Endothelial cell of umbilical vein (primary cell): ENCODE data around the gene AKAP11. TPM values are rescaled to one million over a fixed set of nuclear protein-coding genes. Genes with fewer than 3 reads are reported as not detected.

Experiments
- BruUV-seq: library from RNA; stranded (reverse); fragments of 400-500 nt; replicated peaks from 2 replicates; lab custom pipeline; 2021; lab: Mats Ljungman, UMichigan
- CTCF ChIA-PET: fragments of 300-600, 350-600 bp; sonication (Branson Sonifier 250); formaldehyde crosslinking; loops from one replicate; lab custom pipeline; 2021; ENCODE audit warnings: antibody characterized with exemption, inconsistent platforms; lab: Charles Lee
- POLR2A ChIA-PET: fragments of 300-600, 350-600 bp; sonication (Branson Sonifier 250); formaldehyde crosslinking; loops from one replicate; lab custom pipeline; 2021; ENCODE audit warnings: antibody characterized with exemption, inconsistent platforms; lab: Charles Lee
- DNase-seq: peaks from one replicate; pipeline ENCODE4 v3.0.0-alpha.2; 2011; ENCODE audit warnings: low read depth, low spot score
- FAIRE-seq: peaks from 2 replicates; lab custom pipeline; 2011; peaks lifted over from hg19 to GRCh38; lab: Jason Lieb, UNC
- H2AFZ ChIP-seq: 2 replicates; pipeline ENCODE4 v1.6.0; 2012; ENCODE audit warnings: low read depth, low read length, control low read depth, inconsistent platforms
- H3K27ac ChIP-seq: 2 replicates; pipeline ENCODE4 v1.5.1; 2011; ENCODE audit warnings: low read depth, mild to moderate bottlenecking, control low read depth, low read length, moderate library complexity; ENCODE audit not compliant: insufficient read depth
- H3K27me3 ChIP-seq, 2 experiments: 2 replicates each; pipeline versions ENCODE4 v1.6.0 to v1.6.1; 2011; ENCODE audit warnings: low read length in 2 of 2, mixed read lengths in 1 of 2; ENCODE audit not compliant: control insufficient read depth in 2 of 2, insufficient read depth in 2 of 2
- H3K36me3 ChIP-seq, 2 experiments: 2 replicates in 1 of 2; 3 replicates in 1 of 2; pipeline ENCODE4 v1.5.1; 2011; ENCODE audit warnings: low read length in 2 of 2, mild to moderate bottlenecking in 1 of 2, moderate library complexity in 1 of 2; ENCODE audit not compliant: control insufficient read depth in 2 of 2, insufficient read depth in 2 of 2; ENCODE audit errors: extremely low read depth in 1 of 2
- H3K4me1 ChIP-seq: 3 replicates; pipeline ENCODE4 v1.5.1; 2011; ENCODE audit warnings: mild to moderate bottlenecking, low read length; ENCODE audit not compliant: control insufficient read depth, insufficient read depth; ENCODE audit errors: extremely low read depth
- H3K4me2 ChIP-seq: 2 replicates; pipeline ENCODE4 v1.6.1; 2011; ENCODE audit warnings: low read length, control low read depth, mixed read lengths; ENCODE audit not compliant: insufficient read depth
- H3K4me3 ChIP-seq, 3 experiments: fragments of 200-600 bp in 1 of 3; sonication (generic), shearing (Covaris generic) in 1 of 3; replicated peaks in 1 of 3; 2 replicates each; pipeline ENCODE4 v1.5.1; 2011 to 2016; ENCODE audit warnings: control low read depth in 3 of 3, low read length in 3 of 3, mild to moderate bottlenecking in 2 of 3, inconsistent platforms in 1 of 3, low read depth in 1 of 3, moderate library complexity in 1 of 3; ENCODE audit not compliant: insufficient read depth in 1 of 3
- H3K79me2 ChIP-seq: 2 replicates; pipeline ENCODE4 v1.6.0; 2012; ENCODE audit warnings: low read length, inconsistent platforms; ENCODE audit not compliant: control insufficient read depth, insufficient read depth
- H3K9ac ChIP-seq: replicated peaks from 2 replicates; pipeline ENCODE3; 2011; ENCODE audit warnings: low read length, control low read depth; ENCODE audit not compliant: insufficient read depth; ENCODE audit errors: extremely low read depth
- H3K9me1 ChIP-seq: replicated peaks from 3 replicates; pipeline ENCODE4 v1.6.0; 2011; ENCODE audit warnings: mild to moderate bottlenecking, low read length; ENCODE audit not compliant: control insufficient read depth, insufficient read depth; ENCODE audit errors: extremely low read depth
- H3K9me3 ChIP-seq: replicated peaks from 2 replicates; pipeline ENCODE4 v1.5.1; 2012; ENCODE audit warnings: low read length, inconsistent platforms; ENCODE audit not compliant: control insufficient read depth, insufficient read depth
- H4K20me1 ChIP-seq: replicated peaks from 2 replicates; pipeline ENCODE3; 2011; ENCODE audit warnings: mild to moderate bottlenecking, low read length; ENCODE audit not compliant: control insufficient read depth, insufficient read depth; ENCODE audit errors: extremely low read depth
- EZH2 ChIP-seq: IDR thresholded peaks from 2 replicates; pipeline ENCODE4 v1.6.1; 2012; ENCODE audit warnings: borderline replicate concordance, low read depth, mild to moderate bottlenecking, moderate library complexity, low read length, inconsistent platforms; ENCODE audit not compliant: severe bottlenecking
- FOS ChIP-seq: IDR thresholded peaks from 2 replicates; pipeline ENCODE4 v1.6.1; 2011; ENCODE audit warnings: mild to moderate bottlenecking, low read length, moderate library complexity, borderline replicate concordance; ENCODE audit not compliant: insufficient read depth
- GATA2 ChIP-seq: IDR thresholded peaks from 2 replicates; pipeline ENCODE4 v1.7.0; 2011; ENCODE audit warnings: low read depth, mild to moderate bottlenecking, moderate library complexity, mixed read lengths, low read length; ENCODE audit not compliant: insufficient read length, insufficient read depth
- JUN ChIP-seq: IDR thresholded peaks from 2 replicates; pipeline ENCODE4 v1.6.1; 2011; ENCODE audit warnings: borderline replicate concordance, low read depth; ENCODE audit not compliant: insufficient read length, insufficient read depth
- MYC ChIP-seq: IDR thresholded peaks from one replicate; pipeline ENCODE4 v1.6.1; 2011; ENCODE audit warnings: mild to moderate bottlenecking, low read depth, low read length
- POLR2A ChIP-seq: IDR thresholded peaks from 2 replicates; pipeline ENCODE4 v1.6.1; 2012; ENCODE audit warnings: low read depth, mild to moderate bottlenecking, control low read depth, low read length
- POLR2AphosphoS5 ChIP-seq: IDR thresholded peaks from 2 replicates; pipeline ENCODE4 v1.6.1; 2012; ENCODE audit warnings: low read depth, mild to moderate bottlenecking, control low read depth, low read length, moderate library complexity; ENCODE audit not compliant: insufficient read depth
- dilution Hi-C: fragments of 300-500 bp; cut with MboI; formaldehyde crosslinking; loops from one replicate; pipeline ENCODE4 v1.15.0; 2019; ENCODE audit warnings: low sequenced_read_pairs; ENCODE audit not compliant: extremely low pct_ligation_motif_present
- intact Hi-C: fragments of 100-400 bp; cut with micrococcal nuclease; formaldehyde crosslinking; loops from one replicate; pipeline ENCODE4 v1.10.0; 2022
- polyA plus RNA-seq, 4 experiments: library from polyadenylated mRNA; depleted of rRNA in 3 of 4; stranded (reverse) in 3 of 4; unstranded in 1 of 4; fragments of >200 nt; gene quantifications; 2 replicates each; pipeline versions ENCODE4 v1.2.1 to v1.2.3, GENCODE V29; 2011 to 2012; ENCODE audit warnings: missing spikeins in 1 of 4
- total RNA-seq: library from RNA; stranded (reverse); gene quantifications from 2 replicates; pipeline ENCODE4 v1.2.3, GENCODE V29; 2021
- TF ChIP-seq, protein P1 (sequence below), 2 donors: IDR thresholded peaks; 1 replicate in 1 of 2; 2 replicates in 1 of 2; pipeline ENCODE4 v1.5.1; 2011; ENCODE audit warnings: low read length in 2 of 2, mild to moderate bottlenecking in 2 of 2, moderate library complexity in 2 of 2, control low read depth in 1 of 2, inconsistent platforms in 1 of 2, low read depth in 1 of 2; ENCODE audit not compliant: insufficient read depth in 1 of 2; ENCODE audit errors: extremely low read depth in 1 of 2
- TF ChIP-seq, protein P2 (sequence below): IDR thresholded peaks from 2 replicates; pipeline ENCODE4 v1.6.1; 2011; ENCODE audit not compliant: insufficient read depth, insufficient read length

The AKAP11 gene
- total and polyA plus RNA-seq, 2 donors (not counting 3 experiments of a cell fraction or from before 2014, with no cell fraction given) = 4.9 to 20.2 TPM

- H3K4me1 ChIP-seq = no peaks in the 10 kb centered on the region
These were observed 66.1 kb downstream of the AKAP11 start for GRCh38 chr13:42337808-42338600.

GRCh38 chr13:42345367-42345766 lies 73.4 kb downstream of the AKAP11 start:
- Histone ChIP-seq H3K9me3 (no peaks in the 10 kb centered on the region), H3K4me3 (no peak overlapping the region), H3K27me3 (peaks cover 11 to 12% of the 10 kb centered on the region in 2 experiments), H3K9ac (no peak overlapping the region), H4K20me1 (no peaks in the 10 kb centered on the region), H3K4me1 (no peaks in the 10 kb centered on the region), H2AFZ (no peak overlapping the region), H3K79me2 (no peaks in the 10 kb centered on the region), H3K4me2 (no peak overlapping the region), H3K27ac (no peak overlapping the region), H3K9me1 (no peaks in the 10 kb centered on the region), H3K36me3 (no peaks in the 10 kb centered on the region)
- dilution Hi-C loops = no loop called here
- BruUV-seq = no TSS peak
- TF ChIP-seq MYC = no peak
- no peak for TF ChIP-seq POLR2A
- no peak for TF ChIP-seq EZH2
- no peak for TF ChIP-seq GATA2
- TF ChIP-seq, protein P1, sequence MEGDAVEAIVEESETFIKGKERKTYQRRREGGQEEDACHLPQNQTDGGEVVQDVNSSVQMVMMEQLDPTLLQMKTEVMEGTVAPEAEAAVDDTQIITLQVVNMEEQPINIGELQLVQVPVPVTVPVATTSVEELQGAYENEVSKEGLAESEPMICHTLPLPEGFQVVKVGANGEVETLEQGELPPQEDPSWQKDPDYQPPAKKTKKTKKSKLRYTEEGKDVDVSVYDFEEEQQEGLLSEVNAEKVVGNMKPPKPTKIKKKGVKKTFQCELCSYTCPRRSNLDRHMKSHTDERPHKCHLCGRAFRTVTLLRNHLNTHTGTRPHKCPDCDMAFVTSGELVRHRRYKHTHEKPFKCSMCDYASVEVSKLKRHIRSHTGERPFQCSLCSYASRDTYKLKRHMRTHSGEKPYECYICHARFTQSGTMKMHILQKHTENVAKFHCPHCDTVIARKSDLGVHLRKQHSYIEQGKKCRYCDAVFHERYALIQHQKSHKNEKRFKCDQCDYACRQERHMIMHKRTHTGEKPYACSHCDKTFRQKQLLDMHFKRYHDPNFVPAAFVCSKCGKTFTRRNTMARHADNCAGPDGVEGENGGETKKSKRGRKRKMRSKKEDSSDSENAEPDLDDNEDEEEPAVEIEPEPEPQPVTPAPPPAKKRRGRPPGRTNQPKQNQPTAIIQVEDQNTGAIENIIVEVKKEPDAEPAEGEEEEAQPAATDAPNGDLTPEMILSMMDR (IDR thresholded peaks at IDR 0.05; ENCODE audit: extremely low read depth in 1 of 2, insufficient read depth in 1 of 2, low read depth in 1 of 2, low read length in 2 of 2) = no peak
- TF ChIP-seq POLR2AphosphoS5 = no peak
- TF ChIP-seq, protein P2, sequence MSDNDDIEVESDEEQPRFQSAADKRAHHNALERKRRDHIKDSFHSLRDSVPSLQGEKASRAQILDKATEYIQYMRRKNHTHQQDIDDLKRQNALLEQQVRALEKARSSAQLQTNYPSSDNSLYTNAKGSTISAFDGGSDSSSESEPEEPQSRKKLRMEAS = no peak
- no peak for TF ChIP-seq FOS
- no peak for TF ChIP-seq JUN
- FAIRE-seq = no peak
- ChIA-PET POLR2A (interaction anchor here (0.5 kb wide), 1 partner anchor 438 kb away, joined by 4 read pairs; no protein-coding TSS in a partner anchor), CTCF (interaction anchor here (2.3 kb wide), 1 partner anchor 11 kb away, joined by 8 read pairs; no protein-coding TSS in a partner anchor)
- DNase-seq = no peak
- intact Hi-C loops = no loop called here

More at GRCh38 chr13:42337808-42338600, 66.1 kb downstream of the AKAP11 start:
- Histone ChIP-seq H3K36me3 (no peaks in the 10 kb centered on the region), H3K9me1 (no peaks in the 10 kb centered on the region), H3K79me2 (no peaks in the 10 kb centered on the region), H3K27me3 (peaks cover 2 to 6% of the 10 kb centered on the region in 2 experiments), H3K9me3 (no peaks in the 10 kb centered on the region), H4K20me1 (no peaks in the 10 kb centered on the region), H3K4me2 (no peak overlapping the region), H3K4me3 (no peak overlapping the region), H3K9ac (no peak overlapping the region), H2AFZ (no peak overlapping the region), H3K27ac (no peak overlapping the region)
- BruUV-seq = no TSS peak
- DNase-seq = no peak
- intact Hi-C loops (no loop called here), dilution Hi-C loops (no loop called here)
- ChIA-PET POLR2A (no interaction called here), CTCF (no interaction called here)
- no peak for FAIRE-seq
- TF ChIP-seq FOS (no peak), JUN (no peak), EZH2 (no peak), POLR2AphosphoS5 (no peak), MYC (no peak), GATA2 (no peak)
- TF ChIP-seq, protein P2 = no peak
